ENCODE results near the gene OSBPL5.

GRCh38 chr11:3203221-3204043 is 38.3 kb upstream of the OSBPL5 start:
- TF ChIP-seq POLR2A (IDR thresholded peaks at IDR 0.05) (no peak), POLR2AphosphoS5 (IDR thresholded peaks at IDR 0.05; ENCODE audit: insufficient read depth in 1 of 2, low read depth in 1 of 2) (no peak)
